ENCODE data around the gene GRIA4.
"Not testable (repeated sequence)": the region's sequence is repeated elsewhere in the genome, so short reads cannot be mapped to it uniquely, and the experiment has no call there.

Gene GRIA4

DNA sequence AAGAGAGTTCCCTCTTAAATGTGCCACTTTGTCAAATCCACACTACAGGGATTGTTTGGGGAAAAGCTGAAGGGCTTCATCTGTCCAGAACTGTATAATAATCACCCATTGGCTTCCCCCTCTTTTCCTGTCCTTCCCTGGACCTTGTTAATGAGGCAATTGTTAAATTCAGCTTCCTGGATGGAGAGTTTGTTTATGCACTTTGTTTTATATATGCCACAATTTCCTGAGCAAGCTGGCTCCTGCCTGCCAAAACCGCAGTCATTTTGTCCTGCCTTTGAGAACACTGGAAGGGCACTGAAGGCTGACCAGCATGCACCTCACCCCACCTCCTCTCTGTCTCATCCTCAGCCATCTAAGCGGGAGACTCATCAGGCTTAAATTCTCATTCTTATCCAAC, 325.9 kb downstream of the GRIA4 start:
- DNase-seq, result no peak

DNA sequence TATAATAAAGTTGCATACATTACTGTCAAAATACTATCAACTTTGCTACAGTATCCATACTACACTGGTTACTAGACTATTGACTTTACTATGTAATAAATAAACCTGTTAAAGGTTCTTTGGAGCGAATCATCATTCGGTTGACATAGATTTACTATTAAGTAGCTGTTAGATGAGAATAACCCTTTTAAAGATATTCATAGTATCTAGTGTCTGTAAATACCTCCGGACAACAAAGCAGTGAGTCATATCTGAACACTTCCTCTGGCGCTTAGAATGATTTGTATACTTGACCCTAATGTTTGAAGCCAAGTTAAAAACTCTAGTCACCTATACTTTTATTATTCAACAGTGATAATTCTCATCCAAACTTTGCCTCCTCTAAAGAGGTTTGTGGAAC, 327.5 kb downstream of the GRIA4 start:
- DNase-seq, result no peak

DNA sequence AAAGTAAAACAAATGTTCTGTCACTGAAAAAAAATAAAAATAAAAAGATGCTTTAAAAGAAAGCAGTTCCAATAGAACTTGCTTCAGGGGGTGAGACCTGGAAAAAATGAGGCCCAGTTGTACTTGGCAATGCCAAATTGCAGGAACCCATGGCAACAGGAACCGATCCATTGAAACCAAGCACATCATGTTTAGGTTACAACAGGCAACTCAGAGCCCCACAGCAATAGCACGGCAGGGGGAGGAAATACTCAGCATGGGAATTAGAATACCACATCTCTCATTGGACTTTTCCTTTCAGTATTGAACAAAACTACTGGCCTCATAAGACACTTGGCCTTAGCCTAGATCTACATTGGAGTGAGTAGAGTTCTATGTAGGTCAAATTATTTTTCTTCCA, 327.9 kb downstream of the GRIA4 start:
- no peak for DNase-seq

DNA sequence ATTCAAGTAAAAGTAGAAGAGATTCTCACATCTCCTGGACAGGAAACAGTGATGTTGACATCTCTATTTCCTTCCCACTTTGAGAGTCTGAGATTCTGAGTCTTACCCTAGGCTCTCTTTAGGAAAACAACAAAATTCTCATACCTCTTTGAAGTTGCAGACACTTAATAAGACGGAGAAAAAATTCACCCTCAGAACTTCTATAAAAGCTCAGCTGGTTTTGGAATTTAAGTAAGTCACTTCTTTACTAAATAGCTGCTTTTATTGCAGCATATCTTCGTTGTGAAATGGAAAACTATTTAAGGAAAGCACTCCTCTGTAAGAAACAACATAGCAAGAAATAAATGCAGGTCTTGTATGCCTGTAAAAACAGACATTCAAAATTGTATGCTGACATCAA, 333.0 kb downstream of the GRIA4 start:
- DNase-seq, result no peak

DNA sequence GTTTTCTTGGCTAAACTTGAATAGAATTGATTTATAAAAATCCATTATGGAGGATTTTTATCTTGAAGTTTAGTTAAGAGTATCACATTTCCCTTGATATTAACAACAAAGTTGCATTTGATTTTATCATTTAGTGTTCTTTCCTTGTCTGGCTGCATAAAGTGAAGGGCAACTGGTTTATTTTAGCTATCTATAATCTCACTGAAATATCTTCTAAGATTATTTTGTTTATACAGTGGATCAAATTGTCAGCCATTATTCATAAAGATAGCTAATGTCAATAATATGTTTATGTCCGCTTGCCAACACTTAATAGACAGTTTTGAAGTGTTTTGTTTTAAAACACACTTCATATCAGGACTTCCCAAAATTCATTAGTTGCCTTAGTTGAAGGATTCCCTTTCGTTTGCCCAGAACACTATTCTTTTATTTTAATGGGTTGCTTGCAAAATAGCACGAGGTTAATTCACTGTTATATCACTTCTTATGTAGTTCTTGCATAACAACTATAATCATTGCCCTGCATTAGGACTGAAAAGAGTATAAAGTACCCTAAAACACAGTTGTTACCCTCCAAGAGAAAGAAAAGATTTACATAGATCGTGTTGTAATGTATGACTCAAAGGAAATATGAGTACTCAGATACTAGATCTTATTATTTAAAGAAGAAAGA, 339.2 kb downstream of the GRIA4 start:
- DNase-seq, result no peak

DNA sequence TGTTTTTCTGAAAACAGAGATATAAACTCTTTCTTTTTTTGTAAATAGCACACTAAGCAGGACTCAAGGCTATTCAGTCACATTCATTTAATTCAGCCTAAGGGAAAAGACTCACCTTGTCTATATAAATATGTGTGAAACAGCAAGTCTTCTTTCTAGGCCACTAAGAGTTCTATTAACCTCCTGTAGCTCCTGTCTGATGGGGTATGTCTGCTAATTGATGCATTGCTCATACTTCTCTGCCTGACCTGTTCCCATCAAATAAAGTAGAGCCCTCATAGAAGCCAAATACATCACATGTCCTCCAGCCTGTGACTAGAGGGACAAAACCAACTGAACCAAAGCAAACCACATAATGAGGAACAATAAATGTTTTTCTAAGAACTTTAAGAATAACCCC, 344.0 kb downstream of the GRIA4 start:
- DNase-seq, result no peak

DNA sequence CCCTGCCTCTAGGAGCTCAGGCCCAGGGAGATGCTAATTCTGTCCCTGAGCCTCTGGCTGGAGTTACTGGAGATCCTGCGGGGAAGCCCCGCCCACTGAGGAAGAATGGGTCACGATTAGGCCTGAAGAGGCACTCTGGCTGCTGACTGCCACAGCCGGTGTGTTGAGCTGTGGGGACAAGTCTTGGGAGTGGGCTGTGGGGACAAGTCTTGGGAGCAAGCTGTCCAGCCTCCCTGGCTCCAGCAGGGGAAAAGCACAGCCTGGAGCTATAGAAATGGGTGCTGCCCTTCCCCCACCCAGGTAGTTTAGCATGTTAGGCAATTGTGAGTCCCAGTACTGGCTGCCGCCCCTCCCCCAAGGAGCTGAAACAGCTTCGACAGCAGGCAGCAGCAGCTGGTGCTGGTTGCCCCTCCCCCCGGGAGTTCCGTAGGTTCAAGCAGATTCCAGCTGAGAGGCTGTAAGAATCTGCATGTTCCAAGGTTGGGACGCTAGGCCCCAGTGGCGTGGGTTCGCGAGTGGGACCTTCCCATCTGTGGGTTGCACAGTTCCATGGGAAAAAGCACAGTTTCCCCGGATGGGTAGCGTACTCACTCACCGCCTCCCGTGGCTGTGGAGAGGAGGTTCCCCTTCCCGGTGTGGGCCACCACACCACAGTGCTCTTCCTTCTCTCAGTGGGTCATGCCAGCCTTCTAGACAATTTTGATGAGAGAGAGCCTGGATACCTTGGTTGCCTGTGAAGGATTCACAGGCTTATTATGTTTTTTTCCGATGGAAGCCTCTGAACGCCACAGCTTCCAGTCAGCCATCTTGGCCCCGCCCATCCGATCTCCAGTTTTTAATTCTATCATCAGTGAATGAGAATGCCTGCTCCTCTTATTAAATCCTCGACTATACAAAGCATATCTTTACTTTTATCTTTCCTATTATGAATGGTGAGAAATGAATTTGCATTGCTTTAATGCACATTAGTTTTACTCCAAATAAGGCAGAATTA, 350.7 kb downstream of the GRIA4 start:
- DNase-seq, result no peak

DNA sequence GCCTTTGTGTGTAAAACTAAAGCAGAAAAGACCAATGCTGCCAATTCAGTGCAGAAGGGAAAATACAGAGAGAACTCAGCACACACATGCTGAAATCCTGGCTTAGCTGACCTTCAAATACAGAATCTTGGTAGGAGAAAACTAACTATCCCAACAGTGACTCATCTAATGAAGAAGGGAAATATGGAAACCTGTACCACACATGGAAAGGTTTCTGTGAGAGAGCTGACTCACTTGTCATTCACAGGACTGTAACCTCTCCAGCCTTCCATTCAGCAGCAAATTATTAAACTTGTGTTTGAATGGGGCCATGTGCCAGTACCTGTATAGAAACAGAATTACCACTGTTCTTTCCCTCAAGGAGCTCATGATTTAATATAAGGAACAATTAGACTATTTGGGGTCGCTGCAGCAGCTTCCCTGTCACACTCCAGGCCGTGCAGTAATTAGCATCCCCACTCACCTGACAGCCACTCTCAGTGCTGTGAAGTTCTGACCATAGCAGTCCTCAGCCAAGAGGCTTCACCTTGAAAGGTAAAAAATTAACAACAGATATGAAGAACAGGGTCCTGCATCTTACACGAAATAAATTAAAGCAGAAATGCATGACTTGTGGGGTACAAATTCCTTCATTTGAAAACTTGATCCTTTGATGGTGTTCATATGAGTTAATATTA, 358.3 kb downstream of the GRIA4 start:
- no peak for DNase-seq

DNA sequence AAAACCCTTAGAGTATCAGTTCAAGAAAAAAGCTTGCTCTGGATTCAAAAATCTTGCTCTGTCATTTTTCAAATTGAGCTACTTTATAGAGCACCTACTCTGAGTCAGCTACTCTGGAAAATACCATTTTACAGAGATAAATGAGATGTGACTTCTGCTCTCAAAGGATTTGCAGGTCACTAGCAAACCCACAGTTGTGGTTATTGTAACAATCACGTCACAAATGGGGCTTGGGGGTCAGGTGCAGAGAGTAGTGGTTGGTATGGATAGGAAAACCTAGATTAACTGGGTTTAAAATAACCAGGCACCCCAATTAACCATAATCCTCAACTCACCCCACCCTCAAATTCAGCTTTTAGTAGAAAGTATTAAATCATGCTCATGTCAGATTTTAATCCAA, 359.9 kb downstream of the GRIA4 start:
- DNase-seq, result no peak

DNA sequence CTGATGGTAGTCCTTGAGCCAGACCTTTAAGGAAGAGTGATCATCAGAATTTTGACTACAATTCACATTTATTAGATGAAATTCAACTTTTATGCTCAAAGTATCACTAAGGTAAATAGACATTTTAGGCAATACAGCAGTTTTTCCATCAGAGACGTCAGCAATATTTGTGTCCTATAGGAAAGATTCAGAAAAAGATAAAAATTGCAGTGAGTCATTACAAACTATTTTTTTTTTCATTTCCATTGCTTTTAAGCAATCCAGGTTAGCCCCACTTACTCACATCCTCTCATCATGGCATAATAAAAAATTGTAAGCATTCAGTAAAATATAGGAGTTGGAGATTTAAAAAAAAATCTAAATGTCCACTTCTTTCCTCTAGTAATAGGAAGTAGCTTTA, 365.3 kb downstream of the GRIA4 start:
- DNase-seq, result no peak

DNA sequence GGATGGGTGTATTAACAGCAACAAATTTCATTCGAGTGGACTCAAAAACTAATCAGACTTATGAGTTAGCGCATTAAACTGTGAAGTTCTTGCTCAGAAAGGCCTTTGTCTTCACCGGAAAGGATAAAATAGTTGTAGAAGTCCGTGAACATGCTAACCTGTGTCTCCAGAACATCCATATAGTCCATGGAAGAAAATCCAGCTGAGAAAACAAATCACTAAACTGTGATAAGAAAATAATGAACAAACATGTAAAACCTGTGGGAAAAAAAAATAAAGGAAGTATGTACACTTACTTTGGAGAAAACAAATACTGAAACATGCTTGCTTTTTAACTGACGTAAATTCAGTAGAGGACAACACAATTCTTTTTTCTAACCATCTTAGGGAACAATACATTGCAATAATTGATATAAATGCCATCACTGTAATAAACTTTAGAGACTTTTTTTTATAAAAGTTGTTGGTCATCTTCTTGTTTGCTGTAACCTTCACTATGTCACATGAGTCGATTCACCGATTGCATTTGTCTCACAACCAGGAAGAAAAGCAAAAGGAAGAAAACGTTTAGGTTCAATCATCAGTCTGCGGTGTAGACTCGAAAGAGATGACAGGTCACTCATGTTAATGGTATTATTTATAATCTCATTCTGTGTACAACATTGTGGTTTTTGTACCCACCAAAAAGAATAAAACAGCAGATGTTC, 370.3 kb downstream of the GRIA4 start:
- no peak for DNase-seq

DNA sequence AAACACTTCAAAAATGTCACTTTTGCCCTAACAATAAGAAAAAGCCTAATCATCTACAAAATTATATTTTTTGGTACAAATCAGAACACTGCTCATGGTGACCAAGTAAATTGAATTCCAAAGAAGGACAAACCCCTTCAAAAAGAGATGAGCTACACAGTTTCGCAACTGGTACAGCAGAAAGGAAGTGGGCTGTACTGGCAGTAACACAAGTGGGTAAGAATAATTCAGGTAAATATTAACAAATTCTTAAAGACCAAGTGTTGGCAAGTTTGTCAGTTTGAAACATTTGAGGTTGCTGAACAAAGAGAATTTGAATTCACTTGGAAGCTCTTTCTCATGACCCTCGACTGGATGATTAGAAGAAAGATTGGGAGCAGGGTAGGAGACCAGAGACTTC, 376.7 kb downstream of the GRIA4 start:
- no peak for DNase-seq

DNA sequence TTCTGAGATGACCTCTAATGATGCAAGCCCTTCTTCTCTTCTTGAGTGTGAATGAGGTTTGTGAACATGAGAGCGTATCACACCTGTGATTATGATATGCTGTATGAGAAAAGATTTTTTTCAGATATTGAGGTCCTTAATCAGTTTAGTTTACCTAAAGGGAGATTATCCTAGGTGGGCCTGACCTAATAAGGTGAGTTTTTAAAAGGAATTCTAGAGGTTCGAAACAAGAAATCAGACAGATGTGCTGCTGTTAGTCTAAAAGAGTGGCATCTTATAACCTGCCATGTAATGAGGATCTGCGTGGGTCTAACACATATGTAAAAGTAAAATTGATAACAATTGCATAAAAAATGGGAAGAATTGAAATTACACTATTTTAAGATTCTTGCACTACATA, 378.3 kb downstream of the GRIA4 start:
- no peak for DNase-seq

DNA sequence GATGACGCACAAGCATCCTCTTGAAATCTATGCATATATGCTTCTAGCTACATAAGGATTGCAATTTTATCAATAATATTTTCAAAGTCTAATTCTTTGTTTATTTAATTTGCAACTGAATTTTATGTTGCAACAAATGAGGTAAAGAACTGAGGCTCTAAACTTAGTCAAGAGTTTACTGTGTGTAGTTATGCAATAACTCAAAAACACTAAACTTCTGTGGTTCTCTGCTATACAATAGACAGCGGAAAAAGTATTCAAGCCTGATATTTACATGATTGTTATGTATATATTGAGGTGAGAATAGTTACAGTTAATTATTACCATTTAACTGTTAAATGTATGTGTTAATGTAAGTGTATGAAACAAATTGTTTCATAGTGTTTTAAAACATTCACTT, 379.3 kb downstream of the GRIA4 start:
- DNase-seq, result no peak

DNA sequence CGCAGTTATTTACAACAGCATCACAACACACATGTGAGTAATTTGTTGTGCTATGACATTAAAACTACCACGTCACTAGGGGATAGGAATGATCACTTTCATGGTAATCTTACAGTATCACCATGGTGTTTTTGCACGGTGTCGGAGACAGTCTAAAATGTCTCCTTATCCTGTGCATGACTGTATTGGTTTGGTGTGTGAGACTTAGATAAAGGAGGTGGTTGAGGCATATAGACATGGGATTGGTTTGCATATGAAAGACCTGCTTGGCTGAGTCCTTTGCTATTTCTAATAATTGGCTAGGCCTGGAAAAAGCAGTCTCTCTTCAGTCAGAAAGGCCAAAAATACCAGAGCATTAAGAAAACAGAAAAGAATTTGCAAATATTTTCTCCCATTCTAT, 382.0 kb downstream of the GRIA4 start:
- DNase-seq, result no peak

DNA sequence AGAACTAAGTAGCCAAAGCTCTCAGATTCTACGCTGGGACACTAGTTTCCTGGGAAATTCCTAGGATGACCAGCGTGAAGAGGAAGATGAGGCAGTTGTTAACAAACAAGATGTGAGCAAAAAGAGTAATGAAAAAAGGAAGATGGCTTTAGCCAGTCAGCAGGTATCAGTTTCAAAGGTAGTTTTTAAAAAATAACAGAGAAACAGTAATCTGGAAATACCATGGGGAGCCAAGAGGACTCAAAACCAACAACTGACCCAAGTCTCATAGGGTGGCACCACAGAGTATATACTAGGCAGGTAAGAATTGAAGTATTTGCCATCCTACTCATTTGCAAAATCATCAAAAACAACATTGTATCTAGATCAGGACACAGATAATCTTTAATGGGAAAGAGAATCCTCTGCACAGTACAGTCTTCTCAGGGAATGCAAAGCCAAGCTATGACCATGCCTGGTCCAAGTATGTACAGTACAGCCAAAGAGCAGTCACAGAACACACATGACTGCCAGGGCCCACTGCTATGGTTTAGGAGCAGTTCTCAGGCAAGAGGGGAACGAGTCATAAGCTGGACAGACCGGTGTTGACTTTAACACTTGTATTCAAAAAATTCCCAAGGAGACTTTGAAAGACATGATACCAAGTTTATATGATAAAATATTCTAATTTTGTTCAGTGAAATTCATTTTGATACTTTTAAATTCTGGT, 391.6 kb downstream of the GRIA4 start:
- no peak for DNase-seq

DNA sequence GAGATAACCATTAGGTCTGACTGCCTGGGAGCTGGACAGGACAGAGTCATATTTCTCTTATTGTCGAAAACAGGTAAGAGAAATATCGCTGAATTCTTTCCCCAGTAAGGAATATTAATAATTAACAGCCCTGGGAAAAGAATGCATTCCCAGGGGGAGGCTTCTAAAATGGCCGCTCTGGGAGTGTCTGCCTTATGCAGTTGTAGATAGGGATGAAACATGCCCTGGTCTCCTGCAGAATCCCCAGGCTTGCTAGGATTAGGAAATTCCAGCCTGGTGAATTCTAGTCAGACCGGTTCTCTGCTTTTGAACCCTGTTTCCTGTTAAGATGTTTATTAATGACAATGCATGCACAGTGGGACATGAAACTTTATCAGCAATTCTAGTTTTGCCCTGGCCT, 393.2 kb downstream of the GRIA4 start:
- not testable (repeated sequence) for DNase-seq

DNA sequence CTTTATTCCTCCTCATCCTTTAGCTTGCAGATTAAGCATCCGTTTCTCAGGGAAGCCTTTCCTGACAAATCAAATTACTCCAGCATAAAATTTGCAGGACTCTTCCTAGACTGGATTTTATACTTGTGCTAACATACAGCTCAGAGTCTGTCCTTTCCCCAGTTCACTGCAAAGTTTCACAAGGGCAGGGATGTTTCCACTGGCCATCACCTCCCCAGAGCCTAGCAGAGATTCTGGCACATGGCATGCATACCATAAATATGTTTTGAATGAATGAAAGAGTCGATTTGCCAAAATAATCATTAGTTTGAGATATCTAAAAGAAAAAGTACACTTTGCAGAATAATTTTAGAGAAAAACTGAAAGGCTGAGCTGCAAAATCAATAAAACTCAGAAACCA, 401.6 kb downstream of the GRIA4 start:
- DNase-seq, result no peak

DNA sequence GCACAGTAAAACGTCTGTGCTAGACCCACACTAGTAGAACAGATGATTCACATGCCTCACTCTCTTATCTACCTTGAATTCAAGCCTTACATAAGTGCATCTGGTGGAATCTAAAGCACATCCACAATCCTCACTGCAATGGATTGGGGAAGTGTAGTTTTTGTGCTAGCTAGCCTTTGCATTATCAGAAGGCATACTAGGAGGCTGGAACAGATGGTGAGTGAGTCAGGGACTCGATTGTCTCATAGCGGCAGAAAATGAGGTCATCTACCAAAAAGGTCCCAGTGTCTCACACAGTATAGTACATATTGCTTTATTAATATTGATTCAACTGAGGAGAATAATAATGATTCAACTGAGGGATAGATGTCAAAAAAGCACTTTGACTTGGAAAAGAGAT, 402.9 kb downstream of the GRIA4 start:
- DNase-seq, result no peak

DNA sequence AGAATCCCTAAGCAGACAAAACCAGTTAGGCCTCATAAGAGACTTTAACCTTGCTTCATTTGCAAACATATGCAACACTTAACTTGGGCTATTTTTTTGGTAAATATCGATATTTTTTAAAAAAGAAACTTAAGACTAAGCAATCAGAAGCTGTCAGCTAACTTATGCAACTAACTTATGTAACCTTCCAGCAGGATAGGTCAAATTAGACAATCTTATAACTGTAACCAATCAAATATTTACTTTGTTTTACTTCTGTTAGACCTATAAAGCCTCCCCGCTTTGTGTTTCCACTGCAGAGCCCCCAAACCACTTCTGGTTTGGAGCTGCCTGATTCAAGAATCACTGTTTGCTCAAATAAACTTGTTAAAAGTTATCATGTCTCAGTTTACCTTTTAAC, 404.2 kb downstream of the GRIA4 start:
- DNase-seq, result no peak

DNA sequence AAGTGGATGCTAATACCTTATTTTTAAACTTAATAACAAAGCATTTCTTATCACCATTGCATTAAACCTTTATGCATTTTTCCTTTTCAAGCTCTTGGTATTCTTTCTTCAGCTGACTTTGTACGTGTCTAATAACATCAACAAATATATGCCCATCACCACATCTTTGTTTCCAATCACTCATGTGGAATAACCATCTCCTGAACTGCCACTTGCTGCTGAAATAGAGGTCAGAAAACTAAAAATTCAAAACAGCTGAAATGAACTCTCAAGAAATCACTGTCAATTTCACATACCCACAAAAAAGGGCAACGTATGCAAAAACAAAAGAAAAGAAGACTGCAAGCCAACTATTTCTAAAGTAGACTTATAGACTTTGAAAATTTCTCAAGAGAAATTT, 404.7 kb downstream of the GRIA4 start:
- DNase-seq, result no peak

DNA sequence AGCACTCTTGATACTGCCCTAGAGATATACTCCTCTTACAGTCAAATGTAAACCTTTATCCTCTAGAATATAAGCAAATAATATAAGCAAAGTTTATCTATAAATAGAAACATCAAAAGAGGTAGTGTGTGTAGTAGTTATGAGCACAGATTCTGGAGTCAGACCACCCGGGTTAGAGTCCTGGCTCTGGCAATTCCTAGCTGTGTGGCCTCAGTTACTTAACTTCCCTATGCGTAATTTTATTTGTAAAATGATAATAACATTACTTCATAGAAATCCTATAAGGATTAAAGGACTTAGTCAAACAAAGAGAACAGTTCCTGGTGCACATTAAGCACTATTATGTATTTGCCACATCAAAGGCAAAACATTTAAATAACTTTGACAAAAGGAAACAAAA, 405.2 kb downstream of the GRIA4 start:
- no peak for DNase-seq
